EH (cell line): ENCODE measurements around the gene KANK3.
"Not testable (repeated sequence)": the region's sequence is repeated elsewhere in the genome, so short reads cannot be mapped to it uniquely, and the experiment has no call there.

Source experiments
- DNase-seq: peaks from one replicate; pipeline ENCODE4 v3.0.0-alpha.2; 2015; ENCODE audit warnings: low read depth

KANK3 gene

GRCh38 chr19:8316351-8317125, 26.5 kb downstream of the KANK3 start:
- no peak for DNase-seq

GRCh38 chr19:8314981-8315640, 28.0 kb downstream of the KANK3 start:
- DNase-seq: not testable (repeated sequence)

- no peak for DNase-seq
Measured at GRCh38 chr19:8311461-8312260, 31.4 kb downstream of the KANK3 start.

GRCh38 chr19:8310342-8311055, 32.6 kb downstream of the KANK3 start:
- no peak for DNase-seq

- no peak for DNase-seq
Measured at GRCh38 chr19:8308891-8309291, 34.2 kb downstream of the KANK3 start.

GRCh38 chr19:8307965-8308866, 34.8 kb downstream of the KANK3 start, which contains the start of gene CD320:
CD320 (minus strand) TSS chr19:8308358; CDS start chr19:8308290, 68 bp downstream.
- DNase-seq: peak; percentile 88

- no peak for DNase-seq
Measured at GRCh38 chr19:8307400-8307964, 35.6 kb downstream of the KANK3 start.

GRCh38 chr19:8306235-8307054, 36.6 kb downstream of the KANK3 start:
- no peak for DNase-seq

- DNase-seq: no peak
Measured at GRCh38 chr19:8305798-8306197, 37.3 kb downstream of the KANK3 start.

- no peak for DNase-seq
Measured at GRCh38 chr19:8304841-8305621, 38.0 kb downstream of the KANK3 start.

GRCh38 chr19:8302734-8303133, 40.3 kb downstream of the KANK3 start:
- no peak for DNase-seq

GRCh38 chr19:8302357-8302691, 40.7 kb downstream of the KANK3 start:
- no peak for DNase-seq

- not testable (repeated sequence) for DNase-seq
Measured at GRCh38 chr19:8291337-8291736, 51.7 kb downstream of the KANK3 start.

- DNase-seq: not testable (repeated sequence)
Measured at GRCh38 chr19:8276508-8276907, 66.6 kb downstream of the KANK3 start.
